GM19099 (cell line): ENCODE measurements around the gene SLCO1A2.

ENCODE experiments used
- POLR2A ChIP-seq: IDR thresholded peaks from 3 replicates; pipeline ENCODE4 v1.6.1; 2011; ENCODE audit warnings: low read depth; ENCODE audit not compliant: insufficient read length; ENCODE audit errors: extremely low read depth

SLCO1A2 gene, protein sequence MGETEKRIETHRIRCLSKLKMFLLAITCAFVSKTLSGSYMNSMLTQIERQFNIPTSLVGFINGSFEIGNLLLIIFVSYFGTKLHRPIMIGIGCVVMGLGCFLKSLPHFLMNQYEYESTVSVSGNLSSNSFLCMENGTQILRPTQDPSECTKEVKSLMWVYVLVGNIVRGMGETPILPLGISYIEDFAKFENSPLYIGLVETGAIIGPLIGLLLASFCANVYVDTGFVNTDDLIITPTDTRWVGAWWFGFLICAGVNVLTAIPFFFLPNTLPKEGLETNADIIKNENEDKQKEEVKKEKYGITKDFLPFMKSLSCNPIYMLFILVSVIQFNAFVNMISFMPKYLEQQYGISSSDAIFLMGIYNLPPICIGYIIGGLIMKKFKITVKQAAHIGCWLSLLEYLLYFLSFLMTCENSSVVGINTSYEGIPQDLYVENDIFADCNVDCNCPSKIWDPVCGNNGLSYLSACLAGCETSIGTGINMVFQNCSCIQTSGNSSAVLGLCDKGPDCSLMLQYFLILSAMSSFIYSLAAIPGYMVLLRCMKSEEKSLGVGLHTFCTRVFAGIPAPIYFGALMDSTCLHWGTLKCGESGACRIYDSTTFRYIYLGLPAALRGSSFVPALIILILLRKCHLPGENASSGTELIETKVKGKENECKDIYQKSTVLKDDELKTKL

DNA sequence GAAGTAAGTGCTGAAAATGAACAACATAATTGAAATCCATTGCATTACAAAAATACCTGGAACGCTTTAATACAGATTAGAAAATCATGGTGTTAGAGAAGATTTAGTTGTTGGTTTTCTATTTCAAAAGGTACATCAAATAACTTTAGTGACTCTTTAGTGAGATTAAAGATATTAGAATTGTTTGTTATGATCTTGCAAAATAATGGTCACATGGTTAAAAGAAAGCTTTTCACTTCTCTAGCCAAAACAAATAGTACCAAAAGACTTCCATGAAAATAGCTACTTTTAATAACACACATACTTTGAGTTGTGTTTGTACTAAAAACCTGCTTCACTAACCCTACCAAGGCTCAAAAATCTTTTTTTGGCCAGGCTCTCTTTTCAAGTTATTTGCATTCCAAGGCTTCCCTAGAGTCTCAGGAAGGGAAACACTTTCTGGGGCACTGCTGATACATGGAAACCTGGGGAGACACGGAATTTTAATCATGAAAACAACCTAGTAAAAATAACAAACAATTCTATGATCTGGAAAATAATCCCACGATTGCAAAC is at the start of gene SLCO1A2:
Gene SLCO1A2 (minus strand): TSS at position 147 of the 555 bp plus-strand sequence. CDS start 270 bp downstream, outside the sequence.
- TF ChIP-seq POLR2A: no peak

DNA sequence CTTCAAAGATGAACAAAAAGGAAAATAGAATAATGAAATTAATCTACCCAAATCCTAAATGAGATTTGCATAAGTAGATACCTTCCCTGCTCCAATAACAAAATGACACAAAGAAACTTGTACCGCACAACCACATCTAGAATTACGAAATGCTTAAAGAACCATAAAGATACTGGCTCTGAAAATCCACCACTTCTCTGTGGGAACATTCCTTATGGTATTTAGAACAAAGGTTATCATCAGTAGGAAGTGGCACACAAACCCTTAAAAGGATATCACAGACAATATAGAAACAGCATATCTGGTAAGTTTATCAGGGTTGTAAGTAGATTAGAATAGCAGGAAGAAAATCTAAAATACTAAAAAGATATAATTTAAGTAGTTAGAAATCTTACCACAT is 49.5 kb upstream of the SLCO1A2 start:
- no peak for TF ChIP-seq POLR2A

DNA sequence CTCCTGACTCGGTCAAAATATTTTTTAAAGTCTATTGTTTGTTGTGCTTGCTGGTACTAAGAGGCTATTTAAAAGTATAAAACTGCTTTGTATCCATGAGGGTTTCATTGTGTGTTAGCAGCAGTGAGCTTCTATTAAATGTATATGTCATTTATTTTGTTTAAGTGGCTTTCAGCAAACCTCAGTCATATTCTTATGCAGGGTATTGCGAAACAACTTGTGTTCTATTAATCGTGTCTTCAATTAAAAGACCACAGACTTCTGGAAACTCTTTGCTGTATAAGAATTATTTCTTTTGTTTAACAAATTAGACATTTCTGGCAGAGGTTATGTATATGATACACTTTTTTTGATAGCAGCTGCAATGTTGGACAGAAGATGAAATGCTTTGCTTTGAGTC is 44.5 kb upstream of the SLCO1A2 start:
- no peak for TF ChIP-seq POLR2A

DNA sequence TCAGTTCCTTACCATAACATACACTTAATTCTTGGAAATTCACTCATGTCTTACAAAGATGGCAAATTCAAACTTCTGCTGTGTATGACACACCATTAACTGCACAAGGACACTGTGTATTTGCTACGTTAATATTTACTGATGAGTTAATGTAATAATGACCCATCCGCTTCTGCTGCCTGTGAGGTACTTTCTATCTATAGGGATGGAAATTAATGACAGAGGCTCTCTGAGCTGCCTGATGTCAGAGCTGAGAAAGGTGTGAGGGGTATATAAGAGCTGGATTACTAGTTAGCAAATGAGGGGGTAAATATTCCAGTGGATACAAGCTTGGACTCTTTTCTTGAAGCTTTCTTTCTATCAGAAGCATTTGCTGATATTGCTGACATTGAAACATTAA is 37.9 kb upstream of the SLCO1A2 start, which contains the start of gene IAPP:
Gene IAPP (plus strand): TSS at position 301 of the 400 bp plus-strand sequence. CDS start 450 bp downstream, outside the sequence.
- no peak for TF ChIP-seq POLR2A

DNA sequence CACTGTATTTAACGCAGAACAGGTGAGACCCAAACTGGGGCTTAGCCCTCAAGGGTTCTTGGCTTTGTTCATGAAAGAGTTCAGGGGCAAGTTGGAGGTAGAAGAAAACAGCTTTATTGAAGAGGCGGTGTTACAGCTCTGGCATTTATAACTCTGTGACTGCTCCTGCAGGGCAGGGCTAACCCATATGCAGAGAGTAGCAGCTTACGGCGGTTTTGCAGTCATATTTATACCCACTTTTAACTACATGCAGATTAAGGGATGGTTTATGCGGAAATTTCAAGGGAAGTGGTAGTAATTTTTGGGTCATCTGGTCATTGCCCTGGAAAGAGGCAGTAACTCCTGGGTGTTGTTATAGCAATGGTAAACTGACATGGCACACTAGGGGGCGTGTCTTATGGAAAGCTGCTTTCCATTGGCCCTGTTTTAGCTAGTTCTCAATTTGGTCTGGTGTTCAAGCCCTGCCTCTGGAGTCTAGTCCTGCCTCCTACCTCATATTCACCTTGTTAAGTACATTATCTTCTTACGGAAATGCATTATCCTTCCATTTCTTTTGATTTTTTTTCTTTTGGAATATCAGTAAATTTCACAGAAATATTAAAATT is 36.2 kb upstream of the SLCO1A2 start:
- TF ChIP-seq POLR2A: no peak

DNA sequence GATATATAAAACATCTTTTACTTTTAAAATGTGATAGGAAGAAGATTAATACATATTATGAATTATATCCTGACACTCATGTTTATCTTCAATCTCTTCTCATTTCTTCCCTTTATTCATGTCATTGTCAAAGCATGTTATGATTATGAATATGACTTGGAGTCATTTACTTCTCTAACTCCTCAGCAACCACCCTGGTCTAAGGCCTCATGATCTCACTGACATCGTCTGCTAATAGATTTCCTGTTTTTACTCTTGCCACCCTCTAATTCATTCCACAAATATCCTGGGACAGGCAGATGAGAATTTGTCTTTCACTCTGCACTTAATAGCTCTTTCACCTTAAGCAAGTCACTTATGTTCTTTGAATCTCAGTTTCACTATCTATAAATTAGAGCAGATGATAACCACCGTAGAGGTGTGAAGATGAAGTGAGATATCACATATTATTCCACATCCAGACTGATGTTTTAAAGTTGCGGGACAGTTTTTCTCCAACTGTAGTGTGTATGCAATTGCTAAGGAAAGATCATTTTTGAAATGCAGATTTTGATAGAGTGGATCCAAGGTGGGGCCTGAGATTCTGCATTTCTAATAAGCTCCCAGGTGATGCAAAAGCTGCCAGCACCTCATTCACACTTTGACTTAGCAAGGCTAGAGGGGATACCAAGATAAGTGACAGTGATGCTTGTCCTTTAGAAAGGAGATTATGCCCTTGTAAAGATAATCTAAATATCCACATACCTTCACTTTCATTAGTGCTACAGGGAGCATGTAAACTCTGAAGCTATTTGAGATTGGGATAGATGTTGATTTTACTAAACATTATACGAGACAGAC is 34.6 kb upstream of the SLCO1A2 start:
- TF ChIP-seq POLR2A: no peak

DNA sequence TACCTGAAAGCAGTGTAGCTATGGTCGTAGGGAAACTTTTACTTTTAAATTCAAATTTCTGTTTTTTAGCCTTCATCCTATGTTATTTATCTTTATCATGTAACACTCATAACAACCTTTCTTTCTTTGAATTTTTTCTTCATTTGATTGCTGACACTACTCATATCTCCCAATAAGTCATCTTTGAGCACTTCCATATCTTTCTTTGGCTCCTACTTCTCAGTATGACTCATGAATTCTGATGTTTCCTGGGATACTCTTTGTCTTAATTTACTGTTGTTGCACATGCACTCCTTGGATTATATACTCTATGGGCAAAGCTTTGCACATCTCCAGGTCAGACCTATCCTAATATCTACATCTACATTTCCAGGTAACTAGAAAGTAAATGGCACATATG is 19.9 kb upstream of the SLCO1A2 start:
- TF ChIP-seq POLR2A: no peak

DNA sequence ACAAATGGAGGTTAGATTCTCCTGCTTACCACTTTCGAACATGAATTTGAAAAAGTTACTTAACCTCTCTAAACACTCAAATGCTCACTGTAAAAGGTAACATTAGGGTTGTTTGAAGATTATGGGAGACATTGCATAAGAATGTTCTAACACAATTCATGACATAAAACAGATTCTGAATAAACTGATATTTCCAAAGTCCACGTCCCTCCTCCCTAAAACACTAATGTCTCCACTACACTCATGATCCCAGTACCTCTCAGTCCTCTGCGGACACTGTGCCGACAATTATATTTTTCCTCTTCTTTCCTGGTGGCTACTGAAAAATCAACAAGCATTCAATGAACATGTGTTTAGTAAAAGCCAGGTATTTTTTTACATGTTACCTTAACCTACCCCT is 19.2 kb upstream of the SLCO1A2 start:
- TF ChIP-seq POLR2A: no peak

DNA sequence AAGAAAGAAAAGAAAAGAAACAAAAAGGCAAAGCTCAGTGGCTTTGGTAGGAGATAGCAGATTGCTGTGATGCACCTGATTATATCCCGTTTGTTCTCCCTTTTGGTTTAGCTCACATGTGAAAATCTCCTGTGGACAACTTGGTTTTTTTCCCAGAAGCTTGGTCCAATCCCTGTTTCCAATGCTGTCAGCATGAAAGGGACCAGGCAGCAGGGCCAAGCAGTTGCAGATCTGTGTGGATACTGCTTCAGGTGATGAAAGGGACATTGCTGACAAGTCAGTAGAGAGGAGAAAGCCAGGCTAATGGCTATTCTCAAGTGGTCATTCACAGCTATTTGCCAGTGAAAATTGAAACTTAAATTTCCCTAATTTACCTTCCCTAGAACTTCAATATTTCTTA is 18.8 kb upstream of the SLCO1A2 start:
- no peak for TF ChIP-seq POLR2A

DNA sequence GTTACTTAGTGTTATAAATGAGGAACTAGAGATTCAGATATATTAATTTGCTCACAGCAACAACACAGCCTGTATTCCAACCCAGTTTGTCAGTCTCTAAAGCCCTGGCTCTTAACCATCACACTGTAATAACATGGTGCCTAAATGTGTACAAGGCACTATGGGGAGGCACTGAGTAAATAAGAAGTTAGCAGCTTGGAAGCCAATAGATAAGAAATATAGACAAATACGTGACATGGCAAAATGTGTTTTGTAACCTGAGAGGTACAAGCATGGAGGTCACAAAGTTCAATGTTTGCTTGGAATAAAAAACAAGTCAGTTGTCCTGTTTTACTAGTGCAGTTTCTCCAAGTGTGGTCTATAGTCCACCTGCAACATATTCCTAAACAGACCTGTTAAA is 16.3 kb upstream of the SLCO1A2 start:
- no peak for TF ChIP-seq POLR2A

DNA sequence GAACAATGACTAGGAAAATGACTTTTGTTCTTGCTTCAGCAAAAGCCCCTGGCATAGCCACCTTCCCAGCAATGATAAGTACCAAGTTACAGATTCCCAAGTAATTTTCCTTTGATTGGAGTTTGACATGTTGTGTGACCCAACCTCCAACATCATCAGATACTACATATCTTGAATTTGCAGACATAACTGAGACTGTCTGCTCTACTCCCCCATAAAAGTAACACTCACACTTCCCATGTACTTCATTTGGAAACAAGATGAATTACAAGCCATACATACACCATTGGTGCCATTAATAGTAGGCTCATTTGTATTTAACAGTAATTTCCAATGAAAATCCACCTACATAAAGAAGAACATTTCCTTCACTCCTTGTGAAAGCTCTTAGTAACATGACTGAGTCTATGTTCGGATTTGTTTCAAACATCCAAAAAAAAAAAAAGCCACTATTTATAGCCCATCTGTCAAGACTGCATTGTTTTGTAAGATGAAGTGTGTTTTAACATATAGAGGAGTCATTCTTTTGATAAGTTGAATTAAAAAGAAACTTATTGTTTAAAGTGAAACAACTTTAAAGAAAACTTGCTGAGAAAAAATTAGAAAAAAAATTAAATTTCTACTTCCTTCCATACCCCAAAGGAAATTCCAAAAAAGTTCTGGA is 12.0 kb upstream of the SLCO1A2 start:
- no peak for TF ChIP-seq POLR2A

DNA sequence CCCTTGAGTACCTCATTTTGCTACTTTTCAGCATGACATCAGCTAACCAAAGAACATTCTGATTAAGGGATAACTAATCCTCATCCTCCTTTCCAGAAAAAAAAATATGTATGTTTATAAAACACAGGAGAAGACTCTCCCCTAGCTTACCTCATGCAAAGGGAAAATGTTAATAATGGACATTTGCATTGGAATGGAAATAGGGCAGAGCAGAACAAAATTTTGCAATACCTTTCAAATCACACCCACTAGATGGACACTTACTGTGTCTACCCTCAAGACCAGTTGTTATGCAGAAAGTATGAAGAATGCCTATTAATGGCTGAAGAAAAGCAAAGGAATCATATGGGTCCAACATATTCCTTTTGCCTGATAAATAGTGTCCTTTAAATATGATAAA is 8.9 kb upstream of the SLCO1A2 start:
- TF ChIP-seq POLR2A: no peak

DNA sequence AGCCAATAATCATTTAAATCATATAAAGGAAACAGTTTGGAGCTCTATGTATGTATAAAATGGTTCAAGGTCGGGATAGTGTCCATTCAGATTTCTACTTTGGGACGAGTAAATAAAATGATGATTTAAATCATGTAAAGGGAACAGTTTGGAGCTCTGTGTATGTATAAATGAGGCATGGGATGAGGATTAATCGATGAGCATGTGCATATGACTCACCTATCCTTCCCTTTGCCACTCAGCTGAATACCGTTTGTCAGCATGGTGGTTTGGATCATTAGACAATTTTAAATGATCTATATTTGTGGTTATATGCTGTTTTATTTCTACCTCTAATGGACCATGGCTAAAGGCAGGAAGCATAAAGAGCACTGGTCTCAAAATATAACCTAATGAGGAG is 7.1 kb upstream of the SLCO1A2 start:
- no peak for TF ChIP-seq POLR2A

DNA sequence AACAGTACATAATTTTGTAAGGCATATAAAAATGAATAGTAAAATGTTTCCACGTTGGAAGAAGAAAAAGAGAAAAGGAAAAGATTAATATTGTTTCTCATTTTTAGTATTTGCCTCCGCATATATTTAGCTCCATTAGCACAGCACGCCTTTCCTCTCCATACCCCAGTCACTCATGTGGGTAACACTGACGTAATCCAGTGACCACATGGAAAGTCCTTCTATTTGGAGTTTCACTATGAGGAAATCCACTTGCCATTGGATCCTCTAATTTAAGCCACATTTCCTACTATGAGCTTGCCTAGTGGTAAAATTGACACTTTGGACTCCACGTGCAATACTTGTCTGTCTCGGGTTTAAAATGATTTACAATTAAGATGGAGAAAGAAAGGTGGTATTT is 5.7 kb upstream of the SLCO1A2 start:
- TF ChIP-seq POLR2A: no peak
